CD4-positive, alpha-beta T cell (primary cell): ENCODE results near the gene ZFP92. TPM values are rescaled to one million over a fixed set of nuclear protein-coding genes. Genes with fewer than 3 reads are reported as not detected.

ENCODE experiments used
- ATAC-seq: fragments of 200-7000 bp; cut with Tn5 transposase; one replicate; pipeline ENCODE4 v1.10.0; 2022; ENCODE audit warnings: mild to moderate bottlenecking; ENCODE audit not compliant: poor library complexity
- CTCF ChIA-PET: fragments of 350-600 bp; sonication (Branson Sonifier 250); formaldehyde crosslinking; loops from one replicate; lab custom pipeline; 2021; ENCODE audit warnings: antibody characterized with exemption, inconsistent platforms; lab: Charles Lee
- POLR2A ChIA-PET: fragments of 350-600 bp; sonication (Branson Sonifier 250); formaldehyde crosslinking; loops from one replicate; lab custom pipeline; 2021; ENCODE audit warnings: antibody characterized with exemption, inconsistent platforms; lab: Charles Lee
- DNase-seq, 14 experiments: peaks; one replicate each; pipeline ENCODE4 v3.0.0-alpha.2; 2013 to 2020; ENCODE audit warnings: mixed read lengths in 2 of 14
- H3K27ac ChIP-seq, 2 donors: one replicate each; pipeline versions ENCODE4 v1.5.1 to v1.7.0; 2013; ENCODE audit warnings: low read length in 2 of 2, low read depth in 1 of 2, mild to moderate bottlenecking in 1 of 2
- H3K27me3 ChIP-seq, 2 experiments: 1 replicate in 1 of 2; 2 replicates in 1 of 2; pipeline versions ENCODE4 v1.6.1 to v1.7.0; 2013; ENCODE audit warnings: low read length in 2 of 2, control low read depth in 1 of 2, mild to moderate bottlenecking in 1 of 2, moderate library complexity in 1 of 2; ENCODE audit not compliant: insufficient read depth in 2 of 2, control insufficient read depth in 1 of 2
- H3K36me3 ChIP-seq: one replicate; pipeline ENCODE4 v1.6.1; 2013; ENCODE audit warnings: low read length, control low read depth; ENCODE audit not compliant: insufficient read depth
- H3K4me1 ChIP-seq: one replicate; pipeline ENCODE4 v1.6.1; 2013; ENCODE audit warnings: low read length, control low read depth; ENCODE audit not compliant: insufficient read depth
- H3K4me3 ChIP-seq: one replicate; pipeline ENCODE4 v1.5.1; 2013; ENCODE audit warnings: mild to moderate bottlenecking, low read length, moderate library complexity
- H3K9me3 ChIP-seq, 2 experiments: 1 replicate in 1 of 2; 2 replicates in 1 of 2; pipeline versions ENCODE4 v1.6.1 to v1.7.0; 2013; ENCODE audit warnings: low read length in 2 of 2, mild to moderate bottlenecking in 2 of 2, control low read depth in 1 of 2, moderate library complexity in 1 of 2; ENCODE audit not compliant: control insufficient read depth in 1 of 2, insufficient read depth in 1 of 2
- H3K27ac Mint-ChIP-seq: one replicate; pipeline ENCODE4 v1.8.0; 2020; ENCODE audit warnings: mixed read lengths
- H3K27me3 Mint-ChIP-seq: one replicate; pipeline ENCODE4 v1.8.0; 2021; ENCODE audit warnings: mixed read lengths
- H3K36me3 Mint-ChIP-seq: one replicate; pipeline ENCODE4 v1.8.0; 2021; ENCODE audit warnings: low read depth, mixed read lengths
- H3K4me1 Mint-ChIP-seq: one replicate; pipeline ENCODE4 v1.8.0; 2021; ENCODE audit warnings: low read depth, mixed read lengths
- H3K4me3 Mint-ChIP-seq: one replicate; pipeline ENCODE4 v1.8.0; 2020; ENCODE audit warnings: mild to moderate bottlenecking, mixed read lengths
- H3K9me3 Mint-ChIP-seq: one replicate; pipeline ENCODE4 v1.8.0; 2020; ENCODE audit warnings: mixed read lengths
- intact Hi-C, 2 experiments: fragments of 100-400 bp; cut with DNase I in 1 of 2; cut with micrococcal nuclease in 1 of 2; formaldehyde crosslinking; loops; one replicate each; pipeline versions ENCODE4 v1.15.1 to v1.9.0; 2023 to 2025; cut with DNase I, micrococcal nuclease
- total RNA-seq, 174 experiments: library from RNA in 2 of 174; stranded (reverse) in 2 of 174; gene quantifications; one replicate each; pipeline ENCODE4 v1.2.3 and lab custom pipeline; 2021 to 2026
- TF ChIP-seq, protein P1 (sequence below): fragments of 200-600 bp; IDR thresholded peaks from one replicate; pipeline ENCODE4 v1.8.0; 2022; ENCODE audit warnings: antibody characterized with exemption, mild to moderate bottlenecking

The ZFP92 gene
- total RNA-seq, 2 experiments from 2014 or later = 0.08 to 0.11 TPM

DNA sequence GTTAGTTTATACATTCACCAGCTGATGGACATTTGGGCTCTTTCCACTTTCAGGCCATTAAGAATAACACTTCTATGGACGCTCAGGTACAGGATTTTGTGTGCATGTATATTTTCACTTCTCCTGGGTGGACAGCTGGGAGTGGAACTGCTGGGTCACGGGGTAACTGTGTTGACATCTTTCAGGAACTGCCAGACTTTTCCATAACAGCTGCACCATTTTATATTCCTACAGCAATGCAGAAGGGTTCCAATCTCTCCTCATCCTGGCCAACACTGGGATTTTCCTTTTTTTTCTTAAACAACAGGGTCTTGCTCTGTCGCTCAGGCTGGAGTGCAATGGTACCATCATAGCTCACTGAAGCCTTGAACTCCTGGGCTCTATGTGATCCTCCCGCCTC is 47.2 kb downstream of the ZFP92 start:
- Histone ChIP-seq H3K36me3 (peaks cover 35% of the 10 kb centered on the region), H3K4me3 (no peak overlapping the region), H3K4me1 (no peaks in the 10 kb centered on the region), H3K27ac (no peak overlapping the region), H3K27me3 (no peaks in the 10 kb centered on the region), H3K9me3 (no peaks in the 10 kb centered on the region)
- Mint-ChIP-seq H3K9me3 (no peaks in the 10 kb centered on the region), H3K27me3 (no peaks in the 10 kb centered on the region), H3K4me1 (no peaks in the 10 kb centered on the region), H3K36me3 (peaks cover 34% of the 10 kb centered on the region), H3K27ac (no peak overlapping the region), H3K4me3 (no peak overlapping the region)
- ChIA-PET CTCF (no interaction called here), POLR2A (no interaction called here)
- TF ChIP-seq, protein P1, sequence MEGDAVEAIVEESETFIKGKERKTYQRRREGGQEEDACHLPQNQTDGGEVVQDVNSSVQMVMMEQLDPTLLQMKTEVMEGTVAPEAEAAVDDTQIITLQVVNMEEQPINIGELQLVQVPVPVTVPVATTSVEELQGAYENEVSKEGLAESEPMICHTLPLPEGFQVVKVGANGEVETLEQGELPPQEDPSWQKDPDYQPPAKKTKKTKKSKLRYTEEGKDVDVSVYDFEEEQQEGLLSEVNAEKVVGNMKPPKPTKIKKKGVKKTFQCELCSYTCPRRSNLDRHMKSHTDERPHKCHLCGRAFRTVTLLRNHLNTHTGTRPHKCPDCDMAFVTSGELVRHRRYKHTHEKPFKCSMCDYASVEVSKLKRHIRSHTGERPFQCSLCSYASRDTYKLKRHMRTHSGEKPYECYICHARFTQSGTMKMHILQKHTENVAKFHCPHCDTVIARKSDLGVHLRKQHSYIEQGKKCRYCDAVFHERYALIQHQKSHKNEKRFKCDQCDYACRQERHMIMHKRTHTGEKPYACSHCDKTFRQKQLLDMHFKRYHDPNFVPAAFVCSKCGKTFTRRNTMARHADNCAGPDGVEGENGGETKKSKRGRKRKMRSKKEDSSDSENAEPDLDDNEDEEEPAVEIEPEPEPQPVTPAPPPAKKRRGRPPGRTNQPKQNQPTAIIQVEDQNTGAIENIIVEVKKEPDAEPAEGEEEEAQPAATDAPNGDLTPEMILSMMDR = no peak
- ATAC-seq = no peak
- intact Hi-C loops = no loop called here
- DNase-seq = no peak

DNA sequence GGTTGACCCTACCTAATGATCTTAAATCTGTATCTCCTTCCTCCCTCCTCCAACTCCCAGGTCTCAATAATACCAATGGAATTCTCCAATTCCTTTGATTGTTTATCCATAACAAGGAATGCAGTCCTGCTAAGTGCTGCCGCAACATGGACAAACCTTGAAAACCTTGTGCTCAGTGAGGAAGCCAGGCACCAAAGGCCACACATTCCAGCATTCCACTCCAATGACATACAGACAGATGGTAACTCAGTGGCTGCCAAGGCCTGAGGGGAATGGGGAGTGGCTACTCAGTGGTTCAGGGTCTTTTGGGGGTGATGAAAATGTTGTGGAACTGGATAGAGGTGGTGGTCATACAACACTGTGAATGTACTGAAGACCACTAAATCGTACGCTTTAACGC is 48.7 kb downstream of the ZFP92 start:
- H3K4me1 ChIP-seq = no peaks in the 10 kb centered on the region
- no peak overlapping the region for H3K27ac ChIP-seq
- TF ChIP-seq, protein P1 = no peak
- no peak overlapping the region for H3K27ac Mint-ChIP-seq
- DNase-seq = no peak
- H3K36me3 Mint-ChIP-seq = peaks cover 42% of the 10 kb centered on the region
- no peaks in the 10 kb centered on the region for H3K4me1 Mint-ChIP-seq
- H3K4me3 ChIP-seq = no peak overlapping the region
- ChIA-PET POLR2A (no interaction called here), CTCF (interaction anchor here (1.4 kb wide), 1 partner anchor 47 kb away, joined by 7 read pairs; no protein-coding TSS in a partner anchor)
- intact Hi-C loops = loop anchor here in 1 of 2 experiments (2.0 kb wide), 1 partner anchor 47 kb away; no protein-coding TSS in a partner anchor
- H3K9me3 Mint-ChIP-seq = no peaks in the 10 kb centered on the region
- no peaks in the 10 kb centered on the region for H3K27me3 ChIP-seq
- H3K36me3 ChIP-seq = peaks cover 41% of the 10 kb centered on the region
- H3K27me3 Mint-ChIP-seq = no peaks in the 10 kb centered on the region
- no peak for ATAC-seq
- H3K9me3 ChIP-seq = no peaks in the 10 kb centered on the region
- H3K4me3 Mint-ChIP-seq = no peak overlapping the region

DNA sequence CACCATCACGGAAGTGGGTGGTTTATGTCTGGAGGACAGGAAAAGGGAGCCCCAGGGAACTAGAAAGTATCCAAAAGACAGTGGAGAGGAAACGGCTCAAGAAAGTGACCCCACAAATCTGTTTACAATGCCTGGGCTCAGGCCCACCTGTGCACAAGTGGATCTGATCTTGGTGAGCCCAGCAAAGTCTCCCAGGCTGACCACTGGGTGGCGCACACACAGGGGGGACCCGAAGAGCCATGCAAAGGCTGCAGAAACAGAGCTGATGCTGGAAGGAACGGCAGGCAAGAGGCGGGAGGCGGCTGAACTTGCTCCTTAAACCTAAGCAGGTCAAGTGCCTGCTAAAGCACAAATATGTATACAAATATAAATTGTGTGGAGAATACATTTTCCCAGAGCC is 49.6 kb downstream of the ZFP92 start:
- peaks cover 32% of the 10 kb centered on the region for H3K36me3 ChIP-seq
- Mint-ChIP-seq H3K4me3 (no peak overlapping the region), H3K36me3 (peaks cover 42% of the 10 kb centered on the region), H3K9me3 (no peaks in the 10 kb centered on the region), H3K27me3 (no peaks in the 10 kb centered on the region), H3K27ac (no peak overlapping the region), H3K4me1 (no peaks in the 10 kb centered on the region)
- ChIA-PET CTCF (interaction anchor here (1.1 to 1.4 kb wide), 3 partner anchors 10 to 519 kb away, joined by 3 to 7 read pairs (median 7); partner anchors contain the start of gene HAUS7), POLR2A (no interaction called here)
- DNase-seq (peak in 13 of 14 experiments; percentile 35 to 68 (median 44)), ATAC-seq (peak; percentile 44)
- no peaks in the 10 kb centered on the region for H3K4me1 ChIP-seq
- TF ChIP-seq, protein P1 = peak; percentile 48
- H3K4me3 ChIP-seq = no peak overlapping the region
- H3K9me3 ChIP-seq = no peaks in the 10 kb centered on the region
- H3K27ac ChIP-seq = no peak overlapping the region
- intact Hi-C loops = loop anchor here in 1 of 2 experiments (2.0 kb wide), 1 partner anchor 46 kb away; no protein-coding TSS in a partner anchor
- no peaks in the 10 kb centered on the region for H3K27me3 ChIP-seq

Other genes starting within 250 kb of the ZFP92 start
- not detected for gene MAGEA1, start 232.2 kb upstream of the ZFP92 start, total RNA-seq
- not detected for gene PNMA6F, start 89.7 kb upstream of the ZFP92 start, total RNA-seq
- 10 to 100 TPM; 10.5 to 11.3 TPM for gene ZNF275, start 77.3 kb upstream of the ZFP92 start, total RNA-seq
- not detected for gene PNMA6E, start 10.1 kb upstream of the ZFP92 start, total RNA-seq
- gene TREX2, start 34.6 kb downstream of the ZFP92 start, total RNA-seq = 1 to 10 TPM; 1.1 to 1.4 TPM
- gene HAUS7, start 59.1 kb downstream of the ZFP92 start, total RNA-seq = 10 to 100 TPM; 24.4 to 25.6 TPM
- gene BGN, start 83.5 kb downstream of the ZFP92 start, total RNA-seq = not detected
- gene ATP2B3, start 106.2 kb downstream of the ZFP92 start, total RNA-seq = not detected
- 10 to 100 TPM; 13.9 to 14.1 TPM for gene CCNQ, start 187.7 kb downstream of the ZFP92 start, total RNA-seq
- gene DUSP9, start 235.7 kb downstream of the ZFP92 start, total RNA-seq = not detected